ENCODE measurements around the gene BPIFB1. TPM values are rescaled to one million over a fixed set of nuclear protein-coding genes. Genes with fewer than 3 reads are reported as not detected.
A peak's percentile ranks its signal among the peaks of the same experiment; 100 is the strongest.

The BPIFB1 gene
- total RNA-seq, 1 donor from 2014 or later: not detected

- intact Hi-C loops (cut with micrococcal nuclease): no loop called here
- Histone ChIP-seq H3K27ac (replicated peaks) (no peak overlapping the region), H3K9me3 (replicated peaks) (no peaks in the 10 kb centered on the region), H3K4me1 (no peaks in the 10 kb centered on the region), H3K36me3 (no peaks in the 10 kb centered on the region), H3K4me3 (no peak overlapping the region), H3K27me3 (ENCODE audit: low read depth) (peaks cover 88% of the 10 kb centered on the region)
- no peak for TF ChIP-seq CTCF (IDR thresholded peaks at IDR 0.05; ENCODE audit: borderline replicate concordance)
- no peak for DNase-seq
These were observed 4.9 kb downstream of the BPIFB1 start for GRCh38 chr20:33287884-33288283.

- H3K4me1 ChIP-seq: no peaks in the 10 kb centered on the region
- no peak overlapping the region for H3K4me3 ChIP-seq
- H3K36me3 ChIP-seq: no peaks in the 10 kb centered on the region
- TF ChIP-seq CTCF (IDR thresholded peaks at IDR 0.05; ENCODE audit: borderline replicate concordance): no peak
- no peaks in the 10 kb centered on the region for H3K9me3 ChIP-seq (replicated peaks)
- intact Hi-C loops (cut with micrococcal nuclease): no loop called here
- peaks cover 78% of the 10 kb centered on the region for H3K27me3 ChIP-seq (ENCODE audit: low read depth)
- no peak overlapping the region for H3K27ac ChIP-seq (replicated peaks)
- no peak for DNase-seq
These were observed 7.8 kb downstream of the BPIFB1 start for GRCh38 chr20:33290852-33291251.

GRCh38 chr20:33291416-33291815, 8.4 kb downstream of the BPIFB1 start:
- H3K4me3 ChIP-seq: no peak overlapping the region
- DNase-seq: no peak
- no peaks in the 10 kb centered on the region for H3K36me3 ChIP-seq
- intact Hi-C loops (cut with micrococcal nuclease): no loop called here
- no peak for TF ChIP-seq CTCF (IDR thresholded peaks at IDR 0.05; ENCODE audit: borderline replicate concordance)
- H3K27me3 ChIP-seq (ENCODE audit: low read depth): peaks cover 72% of the 10 kb centered on the region
- H3K27ac ChIP-seq (replicated peaks): no peak overlapping the region
- H3K4me1 ChIP-seq: no peaks in the 10 kb centered on the region
- no peaks in the 10 kb centered on the region for H3K9me3 ChIP-seq (replicated peaks)

- no peaks in the 10 kb centered on the region for H3K4me1 ChIP-seq
- no peaks in the 10 kb centered on the region for H3K36me3 ChIP-seq
- no peaks in the 10 kb centered on the region for H3K9me3 ChIP-seq (replicated peaks)
- intact Hi-C loops (cut with micrococcal nuclease): no loop called here
- H3K27me3 ChIP-seq (ENCODE audit: low read depth): peaks cover 69% of the 10 kb centered on the region
- no peak overlapping the region for H3K27ac ChIP-seq (replicated peaks)
- no peak for DNase-seq
- peak; percentile 70 for TF ChIP-seq CTCF (IDR thresholded peaks at IDR 0.05; ENCODE audit: borderline replicate concordance)
- no peak overlapping the region for H3K4me3 ChIP-seq
These were observed 8.9 kb downstream of the BPIFB1 start for GRCh38 chr20:33291830-33292355.

- H3K36me3 ChIP-seq: no peaks in the 10 kb centered on the region
- intact Hi-C loops (cut with micrococcal nuclease): loop anchor here (5.0 kb wide), 1 partner anchor 394 kb away; no protein-coding TSS in a partner anchor
- H3K4me1 ChIP-seq: peaks cover 4% of the 10 kb centered on the region
- peaks cover 77% of the 10 kb centered on the region for H3K27me3 ChIP-seq (ENCODE audit: low read depth)
- H3K27ac ChIP-seq (replicated peaks): no peak overlapping the region
- H3K9me3 ChIP-seq (replicated peaks): no peaks in the 10 kb centered on the region
- H3K4me3 ChIP-seq: no peak overlapping the region
- no peak for DNase-seq
- no peak for TF ChIP-seq CTCF (IDR thresholded peaks at IDR 0.05; ENCODE audit: borderline replicate concordance)
These were observed 13.2 kb downstream of the BPIFB1 start for GRCh38 chr20:33296206-33296605.

Data from left ventricle myocardium inferior (tissue), 1 donor.